ENCODE data around the gene BMPR1B. TPM values are rescaled to one million over a fixed set of nuclear protein-coding genes. Genes with fewer than 3 reads are reported as not detected.

Gene BMPR1B
- total RNA-seq, 1 experiment from 2014 or later: 7.1 TPM

GRCh38 chr4:95066050-95066449 lies 308.3 kb downstream of the BMPR1B start:
- POLR2A ChIA-PET (ENCODE audit: unreplicated experiment): no interaction called here

GRCh38 chr4:95068401-95068800 lies 310.6 kb downstream of the BMPR1B start:
- Histone ChIP-seq H2AFZ (ENCODE audit: low read length) (no peak overlapping the region), H3K27me3 (ENCODE audit: low read length) (no peaks in the 10 kb centered on the region), H3K79me2 (ENCODE audit: low read length) (no peaks in the 10 kb centered on the region), H3K9me3 (ENCODE audit: low read length) (no peaks in the 10 kb centered on the region), H3K4me1 (ENCODE audit: insufficient read depth, low read length) (no peaks in the 10 kb centered on the region), H3K27ac (ENCODE audit: low read length) (no peak overlapping the region), H3K4me2 (ENCODE audit: low read length) (no peak overlapping the region), H4K20me1 (ENCODE audit: low read length) (no peaks in the 10 kb centered on the region), H3K36me3 (ENCODE audit: low read depth, low read length) (no peaks in the 10 kb centered on the region), H3K9ac (ENCODE audit: low read length) (no peak overlapping the region), H3K9me2 (replicated peaks; ENCODE audit: low read length) (no peaks in the 10 kb centered on the region), H3F3A (ENCODE audit: low read length, unreplicated experiment) (no peaks in the 10 kb centered on the region), H3K4me3 (ENCODE audit: low read length) (no peak overlapping the region)
- intact Hi-C loops (cut with micrococcal nuclease): no loop called here
- ATAC-seq (no peak), DNase-seq (no peak)
- POLR2A ChIA-PET (ENCODE audit: unreplicated experiment): no interaction called here
- CTCF ChIA-PET: no interaction called here
- BruUV-seq (replicated peaks): no TSS peak
- TF ChIP-seq EZH2phosphoT487 (IDR thresholded peaks at IDR 0.05; ENCODE audit: borderline replicate concordance, low read length) (no peak), CTCF (conservative IDR thresholded peaks at IDR 0.05; ENCODE audit: low read depth, low read length) (no peak), EZH2 (IDR thresholded peaks at IDR 0.05; ENCODE audit: low read length, unreplicated experiment) (no peak)

More at GRCh38 chr4:95066050-95066449, 308.3 kb downstream of the BMPR1B start:
- ATAC-seq (no peak), DNase-seq (no peak)
- Histone ChIP-seq H3F3A (ENCODE audit: low read length, unreplicated experiment) (no peaks in the 10 kb centered on the region), H3K79me2 (ENCODE audit: low read length) (no peaks in the 10 kb centered on the region), H3K9me3 (ENCODE audit: low read length) (no peaks in the 10 kb centered on the region), H3K27me3 (ENCODE audit: low read length) (no peaks in the 10 kb centered on the region), H3K9ac (ENCODE audit: low read length) (no peak overlapping the region), H3K36me3 (ENCODE audit: low read depth, low read length) (no peaks in the 10 kb centered on the region), H3K4me3 (ENCODE audit: low read length) (no peak overlapping the region), H3K9me2 (replicated peaks; ENCODE audit: low read length) (no peaks in the 10 kb centered on the region), H2AFZ (ENCODE audit: low read length) (no peak overlapping the region), H4K20me1 (ENCODE audit: low read length) (no peaks in the 10 kb centered on the region), H3K27ac (ENCODE audit: low read length) (no peak overlapping the region), H3K4me2 (ENCODE audit: low read length) (no peak overlapping the region), H3K4me1 (ENCODE audit: insufficient read depth, low read length) (no peaks in the 10 kb centered on the region)
- TF ChIP-seq EZH2phosphoT487 (IDR thresholded peaks at IDR 0.05; ENCODE audit: borderline replicate concordance, low read length) (no peak), EZH2 (IDR thresholded peaks at IDR 0.05; ENCODE audit: low read length, unreplicated experiment) (no peak), CTCF (conservative IDR thresholded peaks at IDR 0.05; ENCODE audit: low read depth, low read length) (no peak)
- BruUV-seq (replicated peaks): no TSS peak
- intact Hi-C loops (cut with micrococcal nuclease): no loop called here
- CTCF ChIA-PET: no interaction called here

GRCh38 chr4:95068818-95069478 lies 311.2 kb downstream of the BMPR1B start:
- no peak for ATAC-seq
- CTCF ChIA-PET: no interaction called here
- Histone ChIP-seq H3K4me1 (ENCODE audit: insufficient read depth, low read length) (no peaks in the 10 kb centered on the region), H2AFZ (ENCODE audit: low read length) (no peak overlapping the region), H4K20me1 (ENCODE audit: low read length) (no peaks in the 10 kb centered on the region), H3K36me3 (ENCODE audit: low read depth, low read length) (no peaks in the 10 kb centered on the region), H3K9me2 (replicated peaks; ENCODE audit: low read length) (no peaks in the 10 kb centered on the region), H3K27me3 (ENCODE audit: low read length) (no peaks in the 10 kb centered on the region), H3K9me3 (ENCODE audit: low read length) (no peaks in the 10 kb centered on the region), H3K9ac (ENCODE audit: low read length) (no peak overlapping the region), H3K79me2 (ENCODE audit: low read length) (no peaks in the 10 kb centered on the region), H3K4me2 (ENCODE audit: low read length) (no peak overlapping the region), H3K4me3 (ENCODE audit: low read length) (no peak overlapping the region), H3K27ac (ENCODE audit: low read length) (no peak overlapping the region), H3F3A (ENCODE audit: low read length, unreplicated experiment) (no peaks in the 10 kb centered on the region)
- intact Hi-C loops (cut with micrococcal nuclease): no loop called here
- no TSS peak for BruUV-seq (replicated peaks)
- no peak for DNase-seq
- POLR2A ChIA-PET (ENCODE audit: unreplicated experiment): no interaction called here
- TF ChIP-seq CTCF (conservative IDR thresholded peaks at IDR 0.05; ENCODE audit: low read depth, low read length): no peak
- no peak for TF ChIP-seq EZH2 (IDR thresholded peaks at IDR 0.05; ENCODE audit: low read length, unreplicated experiment)
- TF ChIP-seq EZH2phosphoT487 (IDR thresholded peaks at IDR 0.05; ENCODE audit: borderline replicate concordance, low read length): no peak

All from PC-3 (cell line).